H9 (cell line): ENCODE measurements around the gene CHCHD10. TPM values are rescaled to one million over a fixed set of nuclear protein-coding genes. Genes with fewer than 3 reads are reported as not detected.

Experiments used
- DNase-seq: peaks from one replicate; pipeline ENCODE4 v3.0.0-alpha.2; 2017
- H2AFZ ChIP-seq: one replicate; pipeline ENCODE4 v1.6.1; 2013; ENCODE audit warnings: mild to moderate bottlenecking, low read length, control low read depth, moderate library complexity
- H2AK5ac ChIP-seq: 2 replicates; pipeline ENCODE4 v1.6.1; 2013; ENCODE audit warnings: low read length, control low read depth, mixed read lengths; ENCODE audit not compliant: insufficient read length
- H2BK120ac ChIP-seq: one replicate; pipeline ENCODE4 v1.6.1; 2013; ENCODE audit warnings: low read depth, mild to moderate bottlenecking, low read length, control low read depth, inconsistent platforms; ENCODE audit not compliant: poor library complexity, severe bottlenecking
- H2BK12ac ChIP-seq: 2 replicates; pipeline ENCODE4 v1.6.1; 2013; ENCODE audit warnings: low read length, control low read depth, mixed read lengths, low read depth; ENCODE audit not compliant: insufficient read length
- H2BK15ac ChIP-seq: 2 replicates; pipeline ENCODE4 v1.6.1; 2013; ENCODE audit warnings: low read depth, low read length, control low read depth
- H2BK20ac ChIP-seq: one replicate; pipeline ENCODE4 v1.6.1; 2013; ENCODE audit warnings: low read depth, mild to moderate bottlenecking, low read length, control low read depth, inconsistent platforms; ENCODE audit not compliant: poor library complexity, severe bottlenecking
- H2BK5ac ChIP-seq: 2 replicates; pipeline ENCODE4 v1.6.1; 2013; ENCODE audit warnings: low read length, control low read depth, mixed read lengths; ENCODE audit not compliant: insufficient read length
- H3K14ac ChIP-seq: 2 replicates; pipeline ENCODE4 v1.6.1; 2013; ENCODE audit warnings: low read length, control low read depth; ENCODE audit not compliant: insufficient read depth
- H3K18ac ChIP-seq: 2 replicates; pipeline ENCODE4 v1.6.1; 2013; ENCODE audit warnings: low read depth, mild to moderate bottlenecking, mixed read lengths, low read length, control low read depth; ENCODE audit not compliant: insufficient read length
- H3K23ac ChIP-seq: 2 replicates; pipeline ENCODE4 v1.6.1; 2013; ENCODE audit warnings: low read length, control low read depth, mixed read lengths, low read depth; ENCODE audit not compliant: insufficient read length
- H3K23me2 ChIP-seq: 2 replicates; pipeline ENCODE4 v1.6.1; 2013; ENCODE audit warnings: low read depth, mild to moderate bottlenecking, mixed read lengths, low read length, control low read depth; ENCODE audit not compliant: insufficient read length, poor library complexity, severe bottlenecking
- H3K27ac ChIP-seq: 2 replicates; pipeline ENCODE4 v1.5.1; 2013; ENCODE audit warnings: low read length, control low read depth, mixed read lengths, low read depth; ENCODE audit not compliant: insufficient read length
- H3K27me3 ChIP-seq: 2 replicates; pipeline ENCODE4 v1.6.1; 2013; ENCODE audit warnings: low read length, control low read depth, inconsistent platforms; ENCODE audit not compliant: insufficient read depth
- H3K4ac ChIP-seq: 2 replicates; pipeline ENCODE4 v1.6.1; 2013; ENCODE audit warnings: low read depth, mild to moderate bottlenecking, control low read depth, inconsistent platforms, low read length, moderate library complexity
- H3K4me1 ChIP-seq: 2 replicates; pipeline ENCODE4 v1.6.1; 2013; ENCODE audit warnings: low read length, control low read depth, inconsistent platforms; ENCODE audit not compliant: insufficient read depth
- H3K4me2 ChIP-seq: 2 replicates; pipeline ENCODE4 v1.6.1; 2013; ENCODE audit warnings: low read length, control low read depth, mixed read lengths; ENCODE audit not compliant: insufficient read length, insufficient read depth
- H3K56ac ChIP-seq: 2 replicates; pipeline ENCODE4 v1.6.1; 2013; ENCODE audit warnings: low read depth, mild to moderate bottlenecking, mixed read lengths, low read length, control low read depth; ENCODE audit not compliant: insufficient read length
- H3K79me1 ChIP-seq: 2 replicates; pipeline ENCODE4 v1.6.1; 2013; ENCODE audit warnings: low read depth, mild to moderate bottlenecking, moderate library complexity, low read length, control low read depth, inconsistent platforms; ENCODE audit not compliant: insufficient read depth, poor library complexity, severe bottlenecking
- H3K79me2 ChIP-seq: 2 replicates; pipeline ENCODE4 v1.6.1; 2013; ENCODE audit warnings: low read length, control low read depth, inconsistent platforms; ENCODE audit not compliant: insufficient read depth
- H3K9ac ChIP-seq: 2 replicates; pipeline ENCODE4 v1.6.1; 2013; ENCODE audit warnings: low read length, control low read depth, mixed read lengths; ENCODE audit not compliant: insufficient read length; ENCODE audit errors: extremely low read depth
- H3K9me3 ChIP-seq: one replicate; pipeline ENCODE4 v1.6.1; 2013; ENCODE audit warnings: low read depth, low read length, inconsistent platforms; ENCODE audit not compliant: control insufficient read depth
- H3T11ph ChIP-seq: one replicate; pipeline ENCODE4 v1.6.1; 2013; ENCODE audit warnings: mild to moderate bottlenecking, low read length, control low read depth, inconsistent platforms
- H4K20me1 ChIP-seq: one replicate; pipeline ENCODE4 v1.6.1; 2013; ENCODE audit not compliant: control insufficient read depth, insufficient read length, insufficient read depth
- H4K5ac ChIP-seq: 2 replicates; pipeline ENCODE4 v1.6.1; 2013; ENCODE audit warnings: low read depth, mild to moderate bottlenecking, mixed read lengths, low read length, control low read depth; ENCODE audit not compliant: insufficient read length
- H4K8ac ChIP-seq: replicated peaks from 2 replicates; pipeline ENCODE4 v1.6.1; 2013; ENCODE audit warnings: low read length, control low read depth, mixed read lengths, low read depth; ENCODE audit not compliant: insufficient read length
- H4K91ac ChIP-seq: 2 replicates; pipeline ENCODE4 v1.6.1; 2013; ENCODE audit warnings: low read depth, mild to moderate bottlenecking, moderate library complexity, mixed read lengths, low read length, control low read depth; ENCODE audit not compliant: insufficient read length
- H3K27ac Mint-ChIP-seq, 3 experiments: 2 replicates in 2 of 3; 3 replicates in 1 of 3; pipeline ENCODE4 v1.8.0; 2020 to 2021; ENCODE audit warnings: mixed read lengths in 3 of 3, mild to moderate bottlenecking in 1 of 3, moderate library complexity in 1 of 3
- H3K27me3 Mint-ChIP-seq: 2 replicates; pipeline ENCODE4 v1.8.0; 2021; ENCODE audit warnings: low read depth, mild to moderate bottlenecking, moderate library complexity, mixed read lengths
- H3K36me3 Mint-ChIP-seq, 3 experiments: 2 replicates in 2 of 3; 3 replicates in 1 of 3; pipeline ENCODE4 v1.8.0; 2020 to 2021; ENCODE audit warnings: low read depth in 3 of 3, mixed read lengths in 3 of 3; ENCODE audit not compliant: insufficient read depth in 1 of 3
- H3K4me1 Mint-ChIP-seq, 2 experiments: 2 replicates each; pipeline ENCODE4 v1.8.0; 2020; ENCODE audit warnings: mixed read lengths in 2 of 2
- H3K4me3 Mint-ChIP-seq, 2 experiments: 2 replicates in 1 of 2; 3 replicates in 1 of 2; pipeline ENCODE4 v1.8.0; 2020 to 2021; ENCODE audit warnings: mild to moderate bottlenecking in 2 of 2, mixed read lengths in 2 of 2, moderate library complexity in 1 of 2
- H3K9me3 Mint-ChIP-seq, 2 experiments: 2 replicates in 1 of 2; 3 replicates in 1 of 2; pipeline ENCODE4 v1.8.0; 2020; ENCODE audit warnings: mild to moderate bottlenecking in 2 of 2, mixed read lengths in 2 of 2, moderate library complexity in 1 of 2
- CTCF ChIP-seq: fragments of 200-600 bp; sonication (generic); conservative IDR thresholded peaks from 3 replicates; pipeline ENCODE4 v1.8.0; 2021; ENCODE audit warnings: antibody characterized with exemption, mild to moderate bottlenecking
- WGBS: extraction: QIAGEN DNeasy Blood & Tissue Kit; methylation state at CpG from one replicate; pipeline ENCODE4 v1.1.7; 2013; ENCODE audit warnings: missing lambda C conversion rate, low lambda C conversion rate, mixed read lengths; ENCODE audit not compliant: insufficient read length; ENCODE audit errors: extremely low coverage; 5-methylcytosine and 5-hydroxymethylcytosine counted together
- total RNA-seq: library from RNA; stranded (reverse); gene quantifications from 2 replicates; pipeline ENCODE4 v1.2.1, GENCODE V29; 2021

Gene CHCHD10
- total RNA-seq, 1 experiment from 2014 or later, result 53.7 TPM

GRCh38 chr22:23762842-23763578 is 4.8 kb downstream of the CHCHD10 start, which contains the start of gene C22orf15:
Gene C22orf15, plus strand, starts transcription at chr22:23762990. Its CDS starts 317 bp downstream, at chr22:23763307.
- no peak within 1 kb of the TSS for H3K4ac ChIP-seq
- peak within 1 kb of the TSS; percentile 49 for H3K4me2 ChIP-seq
- no peaks in the 10 kb centered on the region for H4K20me1 ChIP-seq
- H3K27ac ChIP-seq, result no peak within 1 kb of the TSS
- H3K79me2 ChIP-seq, result no peaks in the 10 kb centered on the region
- no peak for TF ChIP-seq CTCF
- H3K14ac ChIP-seq, result peak within 1 kb of the TSS; percentile 27
- no peak within 1 kb of the TSS for H2BK12ac ChIP-seq
- peaks cover 2% of the 10 kb centered on the region for H3K23me2 ChIP-seq
- H3K4me1 ChIP-seq, result peaks cover 4% of the 10 kb centered on the region; the same call in 1 of the 2 replicates
- H2BK5ac ChIP-seq, result no peak within 1 kb of the TSS
- H3T11ph ChIP-seq, result no peak within 1 kb of the TSS
- no peak within 1 kb of the TSS for H4K91ac ChIP-seq
- Mint-ChIP-seq H3K9me3 (no peaks in the 10 kb centered on the region), H3K27me3 (peaks cover 32% of the 10 kb centered on the region), H3K36me3 (peaks cover 5 to 10% (median 7%) of the 10 kb centered on the region in 3 experiments; a peak in 4 of 7 replicates), H3K27ac (peak within 1 kb of the TSS in 1 of 3 experiments; percentile 92; a peak in 1 of 7 replicates), H3K4me3 (peak within 1 kb of the TSS; percentile 22 to 49; a peak in 3 of 5 replicates), H3K4me1 (peaks cover 19 to 28% of the 10 kb centered on the region in 2 experiments)
- H3K18ac ChIP-seq, result no peak within 1 kb of the TSS
- no peak within 1 kb of the TSS for H2BK20ac ChIP-seq
- H2AFZ ChIP-seq, result no peak within 1 kb of the TSS
- no peak within 1 kb of the TSS for H3K56ac ChIP-seq
- no CpG with 5 or more reads among the region's 23 CpGs for WGBS
- H4K8ac ChIP-seq, result no peak within 1 kb of the TSS
- no peak within 1 kb of the TSS for H3K9ac ChIP-seq
- H3K9me3 ChIP-seq, result no peaks in the 10 kb centered on the region
- no peaks in the 10 kb centered on the region for H3K79me1 ChIP-seq
- DNase-seq, result peak; percentile 77
- H2BK120ac ChIP-seq, result no peak within 1 kb of the TSS
- no peaks in the 10 kb centered on the region for H3K27me3 ChIP-seq
- no peak within 1 kb of the TSS for H4K5ac ChIP-seq
- no peak within 1 kb of the TSS for H2AK5ac ChIP-seq
- no peak within 1 kb of the TSS for H2BK15ac ChIP-seq
- no peak within 1 kb of the TSS for H3K23ac ChIP-seq
